NCI-H146 treated with DMSO at 0.1 percent for 48 hours (cell line): ENCODE data around the gene SLC9A9.
A peak's percentile ranks its signal among the peaks of the same experiment; 100 is the strongest.
"Not testable (repeated sequence)": the region's sequence is repeated elsewhere in the genome, so short reads cannot be mapped to it uniquely, and the experiment has no call there.

Source experiments
- DNase-seq: peaks from one replicate; lab custom pipeline; 2025; ENCODE audit not compliant: unreplicated experiment; lab: John Stamatoyannopoulos, UW

Gene SLC9A9

DNA sequence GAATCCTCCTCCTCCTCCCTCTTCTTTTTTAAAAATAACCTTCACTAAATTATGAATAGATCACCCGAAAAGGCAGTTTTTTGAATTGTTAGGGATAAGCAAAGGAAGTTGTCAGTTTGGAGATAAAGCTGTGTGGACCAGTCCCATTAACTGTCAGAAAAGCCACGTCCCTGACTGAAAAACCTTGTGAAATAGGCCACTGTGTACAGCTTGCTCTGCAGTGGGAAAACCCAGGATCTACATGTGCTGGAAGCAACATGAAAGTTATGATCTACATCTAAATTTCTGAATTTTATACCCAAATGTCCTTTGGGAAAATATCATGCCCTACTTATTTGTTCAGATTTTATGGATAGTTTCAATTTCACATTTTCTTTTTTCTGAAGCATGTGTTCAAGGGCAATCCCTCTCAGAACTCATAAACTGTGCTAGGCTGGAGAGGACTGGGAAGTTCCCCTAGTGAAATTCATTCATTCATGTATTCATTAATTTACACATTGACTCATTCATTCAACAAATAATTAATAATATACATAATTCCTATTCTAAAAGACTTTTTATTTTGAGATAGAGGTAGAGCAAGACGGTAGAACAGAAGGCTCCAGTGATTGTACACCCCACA lies 149.5 kb downstream of the SLC9A9 start:
- DNase-seq, result no peak

- DNase-seq, result no peak
These were observed 150.3 kb downstream of the SLC9A9 start for GRCh38 chr3:143697975-143698374.

DNA sequence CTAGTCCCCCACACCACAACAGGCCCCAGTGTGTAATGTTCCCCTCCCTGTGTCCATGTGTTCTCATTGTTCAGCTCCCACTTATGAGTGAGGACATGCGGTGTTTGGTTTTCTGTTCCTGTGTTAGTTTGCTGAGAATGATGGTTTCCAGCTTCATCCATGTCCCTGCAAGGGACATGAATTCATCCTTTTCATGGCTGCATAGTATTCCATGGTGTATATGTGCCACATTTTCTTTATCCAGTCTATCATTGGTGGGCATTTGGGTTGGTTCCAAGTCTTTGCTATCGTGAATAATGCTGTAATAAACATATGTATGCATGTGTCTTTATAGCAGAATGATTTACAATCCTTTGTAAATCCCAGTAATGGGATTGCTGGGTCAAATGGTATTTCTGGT lies 152.9 kb downstream of the SLC9A9 start:
- not testable (repeated sequence) for DNase-seq

DNA sequence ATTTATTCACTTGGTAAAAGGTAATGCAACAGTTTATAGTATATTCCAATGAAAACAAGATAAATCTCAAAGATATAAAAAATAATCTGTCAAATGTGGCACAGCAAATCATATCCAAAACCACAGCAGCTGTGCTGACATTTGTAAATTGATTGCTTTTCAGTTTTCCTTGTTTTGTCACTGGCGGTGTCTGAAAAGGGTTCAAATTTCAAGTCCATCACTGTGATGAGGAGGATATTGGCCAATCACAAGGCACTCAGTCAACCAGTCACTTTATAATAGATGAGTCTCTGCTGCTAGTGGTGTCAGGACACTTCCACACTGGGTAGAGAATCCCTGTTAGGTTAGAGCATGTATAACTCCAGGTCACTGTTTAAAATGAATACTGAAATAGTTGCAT lies 154.8 kb downstream of the SLC9A9 start:
- peak; percentile 59 for DNase-seq

DNA sequence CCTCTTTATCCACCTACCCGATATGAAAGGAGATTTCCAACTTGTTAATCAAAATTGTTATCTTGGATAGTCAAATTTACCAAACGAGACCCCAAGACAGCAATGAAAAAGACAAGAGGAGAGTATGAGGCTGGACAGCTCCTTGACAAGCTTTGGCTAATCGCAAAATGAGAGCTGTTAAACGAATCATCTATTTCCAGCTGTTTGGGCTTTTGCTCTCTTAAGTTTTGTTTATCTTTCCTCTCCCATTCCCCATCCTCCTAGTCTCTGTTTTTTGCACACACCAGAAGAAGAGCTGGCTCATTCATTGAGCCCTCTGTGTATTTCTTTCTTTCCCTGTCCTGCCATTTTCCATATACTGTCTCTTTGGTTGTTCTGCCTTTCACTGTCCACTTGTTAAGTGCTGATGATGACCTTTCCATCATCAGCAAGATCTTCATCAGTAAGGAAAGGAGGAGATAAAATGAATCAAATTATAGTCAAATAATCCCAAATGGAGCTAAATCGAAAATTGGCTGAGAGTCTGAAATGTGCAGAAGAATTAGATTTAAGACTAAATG lies 161.6 kb downstream of the SLC9A9 start:
- DNase-seq, result no peak

- no peak for DNase-seq
These were observed 162.8 kb downstream of the SLC9A9 start for GRCh38 chr3:143685491-143685890.

- no peak for DNase-seq
These were observed 170.8 kb downstream of the SLC9A9 start for GRCh38 chr3:143677430-143677829.

GRCh38 chr3:143676747-143677146 lies 171.5 kb downstream of the SLC9A9 start:
- no peak for DNase-seq

DNA sequence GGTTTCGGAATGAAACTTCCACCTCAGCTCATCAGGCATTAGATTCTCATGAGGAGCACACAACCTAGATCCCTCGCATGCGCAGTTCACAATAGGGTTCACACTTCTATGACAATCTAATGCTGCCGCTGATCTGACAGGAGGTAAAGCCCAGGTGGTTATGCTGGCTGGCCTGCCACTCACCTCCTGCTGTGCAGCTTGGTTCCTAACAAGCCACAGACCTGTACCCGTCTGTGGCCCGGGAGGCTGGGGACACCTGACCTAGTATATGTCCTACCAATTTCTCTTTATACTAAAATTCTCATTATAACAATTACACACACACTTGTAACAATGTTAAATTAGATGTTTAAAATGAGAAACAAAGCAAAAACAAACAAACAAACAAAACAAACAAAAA lies 172.2 kb downstream of the SLC9A9 start:
- no peak for DNase-seq

DNA sequence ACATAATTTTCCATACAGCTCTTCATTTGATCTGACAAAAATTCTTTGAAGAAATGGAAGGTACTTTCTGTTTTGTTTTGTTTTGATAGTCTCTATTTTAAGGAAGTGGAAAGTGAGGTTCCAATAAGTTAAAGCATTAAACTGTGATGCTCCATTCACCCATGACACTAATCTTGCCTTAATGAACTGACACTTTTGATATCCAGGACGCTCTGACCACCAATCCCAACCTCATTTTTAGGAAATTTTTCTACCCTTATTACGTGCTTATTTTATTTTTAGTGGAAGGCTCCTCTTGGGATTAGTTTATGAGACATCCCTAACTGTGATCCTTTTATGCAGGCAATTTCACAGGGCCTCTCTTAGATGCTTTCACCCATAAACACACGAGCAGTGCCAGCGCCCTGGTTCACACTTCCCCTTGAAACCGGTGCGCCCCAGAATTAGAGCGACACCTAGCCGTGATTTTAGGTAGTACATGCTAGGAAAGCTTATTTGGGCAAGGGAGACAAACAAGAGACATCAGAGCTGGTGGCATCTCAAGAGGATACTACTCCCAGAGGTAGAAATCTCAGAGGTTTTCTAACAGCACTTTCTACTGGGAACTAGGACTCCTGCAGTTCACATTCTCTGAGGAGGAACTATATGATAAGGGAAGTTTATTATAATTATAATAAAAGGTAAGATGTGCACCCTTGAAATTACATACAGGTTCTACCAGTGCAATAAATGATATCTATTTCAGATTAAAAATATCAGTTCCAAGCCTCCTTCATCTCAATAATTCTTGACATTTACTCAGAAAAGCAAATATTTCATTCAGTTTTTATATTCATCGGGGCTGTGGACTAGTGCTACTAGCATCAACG lies 173.9 kb downstream of the SLC9A9 start:
- peak; percentile 81 for DNase-seq

DNA sequence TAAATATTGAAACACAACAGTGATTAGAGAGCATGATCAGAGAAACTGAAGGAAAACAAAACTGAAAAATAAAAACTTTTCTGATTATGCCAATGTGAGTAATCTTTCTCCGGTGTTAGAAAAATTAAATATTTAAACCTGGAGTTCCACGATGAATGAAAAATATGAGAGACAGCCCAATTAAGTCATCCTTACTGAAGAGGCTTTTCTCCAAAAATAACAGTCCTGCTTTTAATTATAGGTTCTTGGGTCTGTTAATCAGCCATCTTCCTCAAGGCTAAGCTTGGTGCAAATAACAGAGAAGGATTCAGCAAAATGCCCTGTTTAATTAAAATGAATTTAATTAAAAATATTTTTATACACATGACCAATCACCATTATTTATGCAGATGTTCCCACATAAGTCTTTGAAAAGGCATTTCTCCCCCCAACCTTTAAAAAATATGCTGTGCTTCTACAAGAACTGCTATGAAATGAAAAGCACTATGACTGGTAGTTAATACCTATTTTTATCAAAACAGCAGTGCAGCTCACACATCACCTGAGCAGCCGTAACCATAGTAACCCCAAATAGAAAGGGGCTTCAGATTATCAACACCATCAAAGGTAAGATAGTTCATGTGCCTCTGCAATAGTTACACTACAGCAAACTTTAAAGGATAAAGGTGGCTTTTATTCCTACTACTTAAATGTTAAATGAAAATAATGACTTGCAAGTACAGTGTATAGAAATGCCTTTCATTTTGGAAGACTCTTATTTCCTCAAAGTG lies 175.7 kb downstream of the SLC9A9 start:
- no peak for DNase-seq

DNA sequence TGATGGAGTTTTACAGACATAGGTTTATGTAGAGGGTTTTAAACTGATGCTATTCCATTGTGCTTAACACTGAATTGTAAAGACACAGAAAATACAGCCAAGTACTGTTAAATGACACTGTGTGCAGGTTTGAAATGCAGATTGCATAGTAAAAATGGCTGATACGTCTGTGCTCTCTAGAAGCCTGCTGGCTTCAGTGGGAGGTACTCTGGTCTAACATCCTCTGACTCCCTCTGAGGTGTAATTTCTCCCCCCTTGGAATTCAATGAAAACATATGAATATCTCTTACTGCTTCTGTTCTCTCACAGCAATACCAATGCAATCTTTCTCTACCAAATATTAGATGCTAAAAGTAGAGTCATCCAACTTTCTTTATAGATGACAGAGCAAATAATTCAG lies 176.6 kb downstream of the SLC9A9 start:
- DNase-seq, result no peak

- no peak for DNase-seq
These were observed 179.1 kb downstream of the SLC9A9 start for GRCh38 chr3:143668924-143669790.

DNA sequence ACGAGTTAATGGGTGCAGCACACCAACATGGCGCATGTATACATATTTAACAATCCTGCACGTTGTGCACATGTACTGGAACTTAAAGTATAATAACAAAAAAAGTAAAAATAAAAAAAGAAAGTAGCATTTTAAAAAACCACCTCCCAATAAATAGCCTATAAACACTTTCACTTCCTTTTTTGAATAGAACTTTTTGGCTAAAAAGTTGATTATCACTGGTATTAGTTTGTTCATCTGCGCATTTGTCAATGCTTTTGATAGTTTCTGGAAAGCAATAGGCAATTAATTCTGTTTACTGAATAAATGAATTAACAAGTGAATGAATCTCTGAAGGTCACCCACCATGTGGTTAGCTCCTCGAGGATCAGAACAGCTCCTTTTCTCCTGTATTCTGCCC lies 179.9 kb downstream of the SLC9A9 start:
- no peak for DNase-seq

GRCh38 chr3:143661677-143662076 lies 186.6 kb downstream of the SLC9A9 start:
- DNase-seq, result no peak

GRCh38 chr3:143658861-143659260 lies 189.4 kb downstream of the SLC9A9 start:
- DNase-seq, result no peak

DNA sequence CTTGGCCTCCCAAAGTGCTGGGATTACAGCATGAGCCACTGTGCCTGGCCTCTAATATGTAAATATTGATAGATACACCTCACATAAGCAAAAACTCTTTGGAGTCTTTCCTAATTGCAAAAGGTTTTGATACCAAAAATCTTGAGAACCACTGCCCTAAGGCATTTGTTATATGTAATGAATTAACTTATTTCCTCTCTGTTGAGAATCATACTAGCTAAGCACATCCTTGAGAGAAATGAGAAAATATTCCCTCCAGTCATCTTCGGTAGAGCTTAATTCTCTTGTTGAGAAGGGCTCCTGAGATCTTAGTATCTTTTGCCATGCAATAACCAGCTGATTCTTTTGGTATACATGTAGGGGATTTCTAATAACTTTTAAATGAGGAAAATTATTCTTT lies 190.2 kb downstream of the SLC9A9 start:
- DNase-seq, result no peak

DNA sequence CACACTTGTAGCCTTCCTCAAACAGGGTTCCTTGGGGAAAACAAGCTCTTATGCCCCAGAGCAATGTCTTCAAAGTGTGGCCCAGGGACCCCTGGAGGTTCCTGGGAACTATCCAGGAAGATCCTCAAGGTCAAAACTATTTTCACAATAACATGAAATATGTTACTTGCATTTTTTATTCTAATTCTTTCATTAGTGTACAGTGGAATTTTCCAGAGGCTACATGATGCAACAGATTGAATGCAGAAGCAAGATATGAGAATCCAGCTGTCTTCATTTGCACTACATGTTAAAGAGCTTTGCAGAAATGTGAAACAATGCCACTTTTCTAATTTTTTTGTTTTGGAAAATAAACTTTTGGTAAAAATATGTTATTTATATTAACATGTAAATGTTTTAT lies 190.9 kb downstream of the SLC9A9 start:
- DNase-seq, result no peak

- DNase-seq, result no peak
These were observed 193.4 kb downstream of the SLC9A9 start for GRCh38 chr3:143654906-143655305.

DNA sequence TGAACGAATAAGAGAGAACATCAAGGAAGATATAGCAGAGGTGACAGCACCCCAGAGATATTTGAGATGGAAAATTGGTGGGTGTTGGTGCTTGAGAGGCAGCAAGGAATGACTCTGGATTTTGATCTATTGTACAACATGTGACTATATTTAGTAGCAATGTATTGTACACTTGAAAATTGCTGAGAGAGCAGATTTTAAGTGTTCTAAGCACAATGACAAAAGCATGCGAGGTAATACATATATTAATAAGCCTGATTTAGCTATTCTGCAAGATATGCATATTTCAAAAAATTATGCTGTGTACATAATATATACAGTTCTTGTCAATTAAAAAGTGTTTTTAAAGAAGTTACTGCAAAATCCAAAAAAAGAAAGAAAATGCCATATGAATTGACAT lies 194.3 kb downstream of the SLC9A9 start:
- no peak for DNase-seq

GRCh38 chr3:143653493-143653892 lies 194.8 kb downstream of the SLC9A9 start:
- DNase-seq, result no peak
